Upper lobe of right lung (tissue), 1 donor: ENCODE results near the gene PGM2. TPM values are rescaled to one million over a fixed set of nuclear protein-coding genes. Genes with fewer than 3 reads are reported as not detected.
"Not testable (repeated sequence)": the region's sequence is repeated elsewhere in the genome, so short reads cannot be mapped to it uniquely, and the experiment has no call there.

Source experiments
- ATAC-seq: fragments of 200-7000 bp; cut with Tn5 transposase; one replicate; pipeline ENCODE4 v1.9.1; 2020; ENCODE audit warnings: mild to moderate bottlenecking, moderate library complexity
- DNase-seq: peaks from one replicate; pipeline ENCODE4 v3.0.0-alpha.2; 2020
- H3K27ac ChIP-seq: fragments of 200-600 bp; one replicate; pipeline ENCODE4 v1.8.0; 2022
- H3K27me3 ChIP-seq: fragments of 200-600 bp; one replicate; pipeline ENCODE4 v1.8.0; 2022; ENCODE audit warnings: mild to moderate bottlenecking
- H3K36me3 ChIP-seq: fragments of 200-600 bp; one replicate; pipeline ENCODE4 v1.8.0; 2022
- H3K4me1 ChIP-seq: fragments of 200-600 bp; one replicate; pipeline ENCODE4 v1.8.0; 2022
- H3K4me3 ChIP-seq: fragments of 200-600 bp; one replicate; pipeline ENCODE4 v1.8.0; 2022; ENCODE audit warnings: mild to moderate bottlenecking
- H3K9me3 ChIP-seq: fragments of 200-600 bp; one replicate; pipeline ENCODE4 v1.8.0; 2022
- CTCF ChIP-seq: fragments of 200-600 bp; IDR thresholded peaks from one replicate; pipeline ENCODE4 v1.8.0; 2022; ENCODE audit warnings: antibody characterized with exemption
- intact Hi-C: fragments of 100-400 bp; cut with DNase I; formaldehyde crosslinking; loops from one replicate; pipeline ENCODE4 v1.11.0; 2022
- total RNA-seq: library from RNA; stranded (reverse); fragmentation: NEBNext Ultra II Directional; extraction: Animal tissue kit (Norgen Biotek cat#: 25700); gene quantifications from one replicate; pipeline ENCODE4 v1.2.1, GENCODE V29; 2021
- donor health status: DM: no; HTN: yes; CAD: no; lungs with severe emphysema.

Gene PGM2
- total RNA-seq, 1 donor from 2014 or later, result 25.0 TPM

DNA sequence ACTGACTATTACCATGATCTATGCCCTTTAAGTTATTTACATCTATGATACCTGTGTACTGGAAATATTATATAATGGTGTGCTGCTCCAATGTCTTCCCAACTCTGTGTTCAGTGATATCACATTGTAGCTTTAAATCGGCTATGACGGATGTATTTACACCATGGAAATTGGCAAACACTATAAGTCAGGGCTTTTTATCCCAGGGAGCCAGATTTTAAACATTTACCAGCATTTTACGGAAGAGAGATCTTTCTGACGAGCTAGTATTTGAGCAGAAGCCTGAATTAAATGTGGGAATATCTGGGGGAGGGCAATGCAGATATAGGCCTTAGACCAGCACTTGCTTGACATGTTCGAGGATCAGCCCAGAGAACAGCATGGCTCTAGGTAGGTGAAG, 7.7 kb upstream of the PGM2 start:
- no peak for TF ChIP-seq CTCF

GRCh38 chr4:37820458-37820857, 6.0 kb upstream of the PGM2 start:
- intact Hi-C loops, result not testable (repeated sequence)

More for the DNA sequence above, 7.7 kb upstream of the PGM2 start:
- ATAC-seq, result no peak
- no peak for DNase-seq
- Histone ChIP-seq H3K27ac (no peak overlapping the region), H3K4me3 (no peak overlapping the region), H3K36me3 (no peaks in the 10 kb centered on the region), H3K9me3 (no peaks in the 10 kb centered on the region), H3K4me1 (no peaks in the 10 kb centered on the region), H3K27me3 (no peaks in the 10 kb centered on the region)
- intact Hi-C loops, result no loop called here

GRCh38 chr4:37821953-37822605, 4.4 kb upstream of the PGM2 start:
- no peak for DNase-seq

More at GRCh38 chr4:37820458-37820857, 6.0 kb upstream of the PGM2 start:
- H3K27me3 ChIP-seq, H3K4me3 ChIP-seq, H3K9me3 ChIP-seq, H3K4me1 ChIP-seq, H3K27ac ChIP-seq, DNase-seq, H3K36me3 ChIP-seq, ATAC-seq: not testable (repeated sequence)

DNA sequence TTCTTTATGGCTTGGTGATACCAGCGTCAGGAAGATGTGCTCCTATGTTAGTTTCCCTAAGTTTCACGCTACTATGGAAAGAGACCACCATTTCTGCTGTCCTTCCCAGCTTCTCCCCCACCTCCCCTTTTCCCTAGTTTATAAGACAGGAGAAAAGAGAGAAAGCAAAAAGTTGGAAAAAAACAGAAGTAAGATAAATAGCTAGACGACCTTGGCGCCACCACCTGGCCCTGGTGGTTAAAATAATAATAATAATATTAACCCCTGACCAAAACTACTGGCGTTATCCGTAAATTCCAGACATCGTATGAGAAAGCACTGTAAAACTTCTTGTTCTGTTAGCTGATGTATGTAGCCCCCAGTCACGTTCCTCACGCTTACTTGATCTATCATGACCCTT, 985 bp upstream of the PGM2 start:
- TF ChIP-seq CTCF, result peak; percentile 8
- Histone ChIP-seq H3K27ac (peak overlapping the region; percentile 83), H3K4me3 (peak overlapping the region; percentile 91)
- H3K27me3 ChIP-seq, ATAC-seq, DNase-seq, H3K36me3 ChIP-seq, H3K4me1 ChIP-seq, H3K9me3 ChIP-seq, intact Hi-C loops: not testable (repeated sequence)

More at GRCh38 chr4:37821953-37822605, 4.4 kb upstream of the PGM2 start:
- no peak overlapping the region for H3K4me3 ChIP-seq
- no peaks in the 10 kb centered on the region for H3K36me3 ChIP-seq
- H3K27me3 ChIP-seq, result no peaks in the 10 kb centered on the region
- TF ChIP-seq CTCF, result no peak
- no peak overlapping the region for H3K27ac ChIP-seq
- no peaks in the 10 kb centered on the region for H3K4me1 ChIP-seq
- no peaks in the 10 kb centered on the region for H3K9me3 ChIP-seq
- ATAC-seq, result peak; percentile 3
- intact Hi-C loops, result no loop called here

- ATAC-seq (peak; percentile 16), DNase-seq (no peak)
- H3K27ac ChIP-seq, result peak overlapping the region; percentile 83
- no peak for TF ChIP-seq CTCF
- H3K27me3 ChIP-seq, result no peaks in the 10 kb centered on the region
- H3K9me3 ChIP-seq, result no peaks in the 10 kb centered on the region
- peaks cover 8% of the 10 kb centered on the region for H3K4me1 ChIP-seq
- H3K4me3 ChIP-seq, result peak overlapping the region; percentile 91
- peaks cover 11% of the 10 kb centered on the region for H3K36me3 ChIP-seq
- intact Hi-C loops, result no loop called here
Observed at GRCh38 chr4:37825968-37826294, 555 bp upstream of the PGM2 start.

DNA sequence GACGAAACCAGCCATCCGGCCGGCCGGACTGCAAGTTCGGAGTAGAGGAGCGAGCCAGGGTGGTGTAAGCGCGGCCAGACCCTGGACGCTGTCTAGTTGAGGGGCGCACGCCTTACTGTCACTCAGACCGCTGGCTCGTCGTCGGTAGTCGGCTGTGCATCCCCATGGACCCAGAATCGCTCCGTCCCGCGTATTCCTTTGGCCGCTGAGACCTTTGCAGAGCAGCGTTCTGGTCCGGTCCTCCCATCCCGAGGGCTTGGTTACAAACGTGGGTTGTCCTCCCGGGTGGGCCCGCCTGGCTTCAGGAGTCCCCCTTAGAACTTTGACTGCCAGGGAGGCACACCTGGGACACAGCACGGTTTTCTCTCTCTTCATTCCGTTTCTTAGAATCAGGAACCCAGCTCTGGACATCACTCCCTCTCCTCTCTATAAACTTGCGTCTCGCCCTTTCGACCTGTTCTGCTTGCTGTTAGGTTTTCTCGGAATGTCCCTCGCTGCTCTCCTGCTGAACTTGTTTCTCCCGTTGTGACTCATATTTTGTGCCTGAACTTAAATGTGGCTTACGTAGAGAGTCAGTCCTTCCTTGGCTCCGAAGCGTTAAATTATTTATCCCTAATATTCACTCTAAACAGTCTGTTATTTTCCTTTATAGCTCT, 672 bp downstream of the PGM2 start:
- intact Hi-C loops, result no loop called here
- peaks cover 8% of the 10 kb centered on the region for H3K4me1 ChIP-seq
- H3K4me3 ChIP-seq, result peak overlapping the region; percentile 91
- peak overlapping the region; percentile 83 for H3K27ac ChIP-seq
- H3K36me3 ChIP-seq, result peaks cover 23% of the 10 kb centered on the region
- no peaks in the 10 kb centered on the region for H3K9me3 ChIP-seq
- peak; percentile 23 for ATAC-seq
- DNase-seq, result no peak
- no peaks in the 10 kb centered on the region for H3K27me3 ChIP-seq
- no peak for TF ChIP-seq CTCF
